Thyroid gland (tissue), 4 donors: Measurements from ENCODE around the gene CPNE2. TPM values are rescaled to one million over a fixed set of nuclear protein-coding genes. Genes with fewer than 3 reads are reported as not detected.

Experiments used
- DNase-seq, 2 donors: peaks; one replicate each; pipeline ENCODE4 v3.0.0-alpha.2; 2019
- H3K27ac ChIP-seq, 3 donors: fragments of 200-600 bp; sonication (generic); 1 replicate in 2 of 3; 2 replicates in 1 of 3; pipeline ENCODE4 v1.5.1; 2016 to 2019; ENCODE audit warnings: mild to moderate bottlenecking in 1 of 3, moderate library complexity in 1 of 3
- H3K27me3 ChIP-seq: fragments of 200-600 bp; sonication (generic); one replicate; pipeline ENCODE4 v1.5.1; 2019
- H3K36me3 ChIP-seq, 2 donors: fragments of 200-600 bp; sonication (generic); one replicate each; pipeline ENCODE4 v1.5.1; 2016 to 2019
- H3K4me1 ChIP-seq, 2 donors: fragments of 200-600 bp; sonication (generic); one replicate each; pipeline ENCODE4 v1.5.1; 2017 to 2019
- H3K4me3 ChIP-seq, 3 donors: fragments of 200-600 bp; sonication (generic); replicated peaks in 1 of 3; 1 replicate in 2 of 3; 2 replicates in 1 of 3; pipeline ENCODE4 v1.5.1; 2016; ENCODE audit warnings: mild to moderate bottlenecking in 1 of 3
- H3K9me3 ChIP-seq: fragments of 200-600 bp; sonication (generic); one replicate; pipeline ENCODE4 v1.5.1; 2017
- CTCF ChIP-seq, 6 experiments: fragments of 200-600 bp in 3 of 6; fragments of 450-650 bp in 3 of 6; sonication (generic) in 3 of 6; IDR thresholded peaks; one replicate each; pipeline ENCODE4 v1.5.1; 2016 to 2019; ENCODE audit warnings: antibody characterized with exemption in 6 of 6, mild to moderate bottlenecking in 2 of 6, inconsistent platforms in 1 of 6, moderate library complexity in 1 of 6
- POLR2A ChIP-seq, 2 donors: fragments of 450-650 bp; IDR thresholded peaks; one replicate each; pipeline ENCODE4 v1.6.1; 2017; ENCODE audit warnings: antibody characterized with exemption in 2 of 2, mild to moderate bottlenecking in 2 of 2, moderate library complexity in 1 of 2
- WGBS, 2 donors: methylation state at CpG; one replicate each; pipeline ENCODE4 v1.1.5; 2017; 5-methylcytosine and 5-hydroxymethylcytosine counted together
- intact Hi-C: fragments of 100-400 bp; cut with DNase I; formaldehyde crosslinking; loops from one replicate; pipeline ENCODE4 v1.15.1; 2023
- total RNA-seq, 4 donors: library from RNA; depleted of rRNA; stranded (reverse); fragments of >200 nt; gene quantifications; one replicate each; pipeline ENCODE4 v1.2.3, GENCODE V29; 2016

CPNE2 gene
- total RNA-seq, 4 donors from 2014 or later, result 26.6 to 33.3 (median 29.2) TPM

- Histone ChIP-seq H3K36me3 (peaks cover 20 to 27% of the 10 kb centered on the region in 2 donors), H3K9me3 (no peaks in the 10 kb centered on the region), H3K27ac (no peak overlapping the region), H3K4me3 (no peak overlapping the region), H3K27me3 (no peaks in the 10 kb centered on the region), H3K4me1 (peaks cover 0 to 3% of the 10 kb centered on the region in 2 donors)
- intact Hi-C loops, result no loop called here
- no peak for DNase-seq
- 97 to 100% methylated on average over 1 of the region's 1 CpG for WGBS, 2 donors
- TF ChIP-seq CTCF (IDR thresholded peaks at IDR 0.05) (no peak), POLR2A (IDR thresholded peaks at IDR 0.05) (no peak)
These were observed 65.2 kb downstream of the CPNE2 start for GRCh38 chr16:57157533-57157932.

DNA sequence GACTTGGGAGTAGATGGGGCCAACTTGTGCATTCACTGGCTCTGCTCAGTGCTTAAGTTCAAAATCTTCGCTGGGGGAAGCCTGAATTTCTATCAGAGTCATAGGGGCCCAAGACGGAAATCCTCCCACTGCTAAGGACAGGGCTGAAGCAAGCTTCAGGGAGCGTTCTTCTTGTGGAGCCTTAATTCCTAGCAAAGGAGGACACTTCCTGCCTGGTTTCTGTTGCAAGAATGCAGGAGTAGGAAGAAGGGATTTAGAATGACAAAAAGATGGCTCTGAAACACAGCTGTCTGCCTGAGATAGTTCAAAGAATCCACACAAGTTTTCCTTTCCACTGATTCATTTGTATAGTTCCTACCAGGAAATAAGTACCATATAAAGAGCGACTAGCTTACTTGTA is 67.1 kb downstream of the CPNE2 start:
- 90% methylated on average over 4 of the region's 4 CpGs for WGBS, 2 donors
- no peak for DNase-seq
- Histone ChIP-seq H3K4me3 (no peak overlapping the region), H3K4me1 (no peaks in the 10 kb centered on the region), H3K27ac (no peak overlapping the region), H3K9me3 (no peaks in the 10 kb centered on the region), H3K36me3 (peaks cover 20 to 23% of the 10 kb centered on the region in 2 donors), H3K27me3 (no peaks in the 10 kb centered on the region)
- TF ChIP-seq CTCF (IDR thresholded peaks at IDR 0.05) (no peak), POLR2A (IDR thresholded peaks at IDR 0.05) (no peak)
- intact Hi-C loops, result no loop called here

GRCh38 chr16:57163842-57164241 is 71.5 kb downstream of the CPNE2 start:
- 77 to 94% methylated on average over 1 of the region's 1 CpG for WGBS, 2 donors
- no peaks in the 10 kb centered on the region for H3K9me3 ChIP-seq
- no peaks in the 10 kb centered on the region for H3K27me3 ChIP-seq
- TF ChIP-seq POLR2A (IDR thresholded peaks at IDR 0.05) (no peak), CTCF (IDR thresholded peaks at IDR 0.05) (no peak)
- DNase-seq, result no peak
- no peak overlapping the region for H3K4me3 ChIP-seq
- no peak overlapping the region for H3K27ac ChIP-seq
- peaks cover 22 to 24% of the 10 kb centered on the region in 2 donors for H3K4me1 ChIP-seq
- peaks cover 14 to 26% of the 10 kb centered on the region in 2 donors for H3K36me3 ChIP-seq
- intact Hi-C loops, result no loop called here

- no peak for DNase-seq
- WGBS, 2 donors, result 83 to 94% methylated on average over 5 of the region's 5 CpGs
- H3K27me3 ChIP-seq, result no peaks in the 10 kb centered on the region
- TF ChIP-seq POLR2A (IDR thresholded peaks at IDR 0.05), result no peak
- no peak for TF ChIP-seq CTCF (IDR thresholded peaks at IDR 0.05)
- H3K36me3 ChIP-seq, result peaks cover 20 to 31% of the 10 kb centered on the region in 2 donors
- H3K4me3 ChIP-seq, result no peak overlapping the region
- H3K9me3 ChIP-seq, result no peaks in the 10 kb centered on the region
- intact Hi-C loops, result loop anchor here (5.0 kb wide), 1 partner anchor 83 kb away; no protein-coding TSS in a partner anchor
- H3K27ac ChIP-seq, result no peak overlapping the region
- peaks cover 22 to 24% of the 10 kb centered on the region in 2 donors for H3K4me1 ChIP-seq
These were observed 73.1 kb downstream of the CPNE2 start for GRCh38 chr16:57165483-57165882.

- H3K9me3 ChIP-seq, result no peaks in the 10 kb centered on the region
- H3K36me3 ChIP-seq, result peaks cover 24 to 35% of the 10 kb centered on the region in 2 donors
- H3K27ac ChIP-seq, result no peak overlapping the region
- no peak for DNase-seq
- TF ChIP-seq POLR2A (IDR thresholded peaks at IDR 0.05) (no peak), CTCF (IDR thresholded peaks at IDR 0.05) (no peak)
- intact Hi-C loops, result loop anchor here (5.0 kb wide), 1 partner anchor 84 kb away; no protein-coding TSS in a partner anchor
- no peak overlapping the region for H3K4me3 ChIP-seq
- no peaks in the 10 kb centered on the region for H3K27me3 ChIP-seq
- peaks cover 22 to 24% of the 10 kb centered on the region in 2 donors for H3K4me1 ChIP-seq
- WGBS, 2 donors, result 85 to 92% methylated on average over 3 of the region's 3 CpGs
These were observed 73.6 kb downstream of the CPNE2 start for GRCh38 chr16:57165938-57166337.
